HG03039 (cell line): ENCODE data around the gene MYOF.

ENCODE experiments used
- ATAC-seq: cut with Tn5 transposase; IDR thresholded peaks from one replicate; pipeline ENCODE4 v1.9.1; 2021; ENCODE audit warnings: mild to moderate bottlenecking, moderate library complexity; ENCODE audit not compliant: unreplicated experiment

The MYOF gene, protein sequence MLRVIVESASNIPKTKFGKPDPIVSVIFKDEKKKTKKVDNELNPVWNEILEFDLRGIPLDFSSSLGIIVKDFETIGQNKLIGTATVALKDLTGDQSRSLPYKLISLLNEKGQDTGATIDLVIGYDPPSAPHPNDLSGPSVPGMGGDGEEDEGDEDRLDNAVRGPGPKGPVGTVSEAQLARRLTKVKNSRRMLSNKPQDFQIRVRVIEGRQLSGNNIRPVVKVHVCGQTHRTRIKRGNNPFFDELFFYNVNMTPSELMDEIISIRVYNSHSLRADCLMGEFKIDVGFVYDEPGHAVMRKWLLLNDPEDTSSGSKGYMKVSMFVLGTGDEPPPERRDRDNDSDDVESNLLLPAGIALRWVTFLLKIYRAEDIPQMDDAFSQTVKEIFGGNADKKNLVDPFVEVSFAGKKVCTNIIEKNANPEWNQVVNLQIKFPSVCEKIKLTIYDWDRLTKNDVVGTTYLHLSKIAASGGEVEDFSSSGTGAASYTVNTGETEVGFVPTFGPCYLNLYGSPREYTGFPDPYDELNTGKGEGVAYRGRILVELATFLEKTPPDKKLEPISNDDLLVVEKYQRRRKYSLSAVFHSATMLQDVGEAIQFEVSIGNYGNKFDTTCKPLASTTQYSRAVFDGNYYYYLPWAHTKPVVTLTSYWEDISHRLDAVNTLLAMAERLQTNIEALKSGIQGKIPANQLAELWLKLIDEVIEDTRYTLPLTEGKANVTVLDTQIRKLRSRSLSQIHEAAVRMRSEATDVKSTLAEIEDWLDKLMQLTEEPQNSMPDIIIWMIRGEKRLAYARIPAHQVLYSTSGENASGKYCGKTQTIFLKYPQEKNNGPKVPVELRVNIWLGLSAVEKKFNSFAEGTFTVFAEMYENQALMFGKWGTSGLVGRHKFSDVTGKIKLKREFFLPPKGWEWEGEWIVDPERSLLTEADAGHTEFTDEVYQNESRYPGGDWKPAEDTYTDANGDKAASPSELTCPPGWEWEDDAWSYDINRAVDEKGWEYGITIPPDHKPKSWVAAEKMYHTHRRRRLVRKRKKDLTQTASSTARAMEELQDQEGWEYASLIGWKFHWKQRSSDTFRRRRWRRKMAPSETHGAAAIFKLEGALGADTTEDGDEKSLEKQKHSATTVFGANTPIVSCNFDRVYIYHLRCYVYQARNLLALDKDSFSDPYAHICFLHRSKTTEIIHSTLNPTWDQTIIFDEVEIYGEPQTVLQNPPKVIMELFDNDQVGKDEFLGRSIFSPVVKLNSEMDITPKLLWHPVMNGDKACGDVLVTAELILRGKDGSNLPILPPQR (N-terminal part only)

DNA sequence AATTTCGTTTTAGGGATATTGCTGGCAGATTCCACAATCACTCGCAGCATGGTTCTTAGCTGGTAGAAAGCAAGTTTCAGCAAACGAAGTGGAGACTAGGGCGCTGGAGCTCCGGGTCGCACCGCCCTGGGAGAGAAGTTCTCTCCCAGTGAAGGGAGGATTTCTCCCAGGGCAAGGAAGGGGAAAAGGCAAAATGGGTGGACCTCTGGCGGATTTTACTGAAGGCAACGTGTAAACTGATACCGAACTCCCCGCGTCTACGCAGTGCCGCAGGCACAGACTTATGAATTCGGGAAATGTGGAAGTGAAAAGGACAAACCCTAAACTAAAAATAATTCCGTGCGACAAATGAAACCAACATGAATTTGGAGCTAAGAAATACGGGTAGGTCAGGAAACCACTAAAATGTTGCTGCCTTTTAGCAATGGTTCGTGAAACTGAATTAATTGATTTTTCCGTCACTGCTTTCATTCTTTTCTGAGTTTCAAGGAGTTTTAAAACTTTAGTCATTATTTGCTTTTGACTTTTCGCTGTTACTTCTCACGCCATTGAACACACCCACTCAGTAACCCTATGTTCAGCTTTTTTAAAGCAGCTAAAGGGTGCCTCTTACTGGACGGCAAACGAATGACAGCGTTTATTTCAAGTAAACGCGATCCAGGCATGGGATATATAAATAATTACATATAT is at the start of gene MYOF:
TSS of gene MYOF (minus strand) at position 190 of the 690 bp plus-strand sequence. CDS start at position 50, 140 bp downstream.
- ATAC-seq = peak; percentile 56

DNA sequence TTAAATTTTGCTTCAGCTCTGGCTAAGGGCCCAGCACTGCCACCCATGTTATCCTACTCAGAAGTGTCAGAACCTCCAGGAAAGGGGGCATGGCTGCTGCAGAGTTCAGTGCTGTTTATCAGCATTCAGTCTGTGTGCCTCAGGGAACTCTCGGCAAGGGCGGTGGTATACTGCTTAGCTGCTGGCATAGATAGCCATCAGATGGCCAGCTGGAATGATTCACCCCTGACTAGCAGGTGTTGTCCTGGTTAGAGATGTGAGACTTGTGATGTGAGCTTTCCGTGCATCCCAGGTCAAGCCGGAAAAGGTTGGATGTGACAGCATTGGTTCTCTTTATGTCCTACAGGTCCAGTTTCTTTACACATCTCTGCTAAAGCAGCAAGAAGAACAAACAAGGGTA is 36.4 kb upstream of the MYOF start:
- no peak for ATAC-seq

DNA sequence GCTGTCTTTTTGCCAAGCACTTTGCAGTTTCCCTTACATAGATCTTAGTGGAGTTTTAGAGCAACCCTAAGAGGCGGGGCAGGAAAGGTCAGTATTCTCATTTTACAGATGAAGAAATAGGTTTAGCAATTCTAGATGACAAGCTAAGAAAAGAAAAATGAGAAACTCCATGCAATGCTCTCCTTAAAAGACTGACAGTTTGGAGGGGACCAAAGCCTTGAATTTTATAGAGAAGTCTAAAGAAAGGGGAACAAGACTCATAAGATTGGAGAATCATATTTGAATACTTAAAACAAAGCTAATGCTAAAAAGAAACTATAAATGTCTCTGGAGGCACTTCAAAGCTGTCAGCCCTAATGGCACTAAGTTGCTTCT is 33.9 kb upstream of the MYOF start:
- ATAC-seq = no peak

DNA sequence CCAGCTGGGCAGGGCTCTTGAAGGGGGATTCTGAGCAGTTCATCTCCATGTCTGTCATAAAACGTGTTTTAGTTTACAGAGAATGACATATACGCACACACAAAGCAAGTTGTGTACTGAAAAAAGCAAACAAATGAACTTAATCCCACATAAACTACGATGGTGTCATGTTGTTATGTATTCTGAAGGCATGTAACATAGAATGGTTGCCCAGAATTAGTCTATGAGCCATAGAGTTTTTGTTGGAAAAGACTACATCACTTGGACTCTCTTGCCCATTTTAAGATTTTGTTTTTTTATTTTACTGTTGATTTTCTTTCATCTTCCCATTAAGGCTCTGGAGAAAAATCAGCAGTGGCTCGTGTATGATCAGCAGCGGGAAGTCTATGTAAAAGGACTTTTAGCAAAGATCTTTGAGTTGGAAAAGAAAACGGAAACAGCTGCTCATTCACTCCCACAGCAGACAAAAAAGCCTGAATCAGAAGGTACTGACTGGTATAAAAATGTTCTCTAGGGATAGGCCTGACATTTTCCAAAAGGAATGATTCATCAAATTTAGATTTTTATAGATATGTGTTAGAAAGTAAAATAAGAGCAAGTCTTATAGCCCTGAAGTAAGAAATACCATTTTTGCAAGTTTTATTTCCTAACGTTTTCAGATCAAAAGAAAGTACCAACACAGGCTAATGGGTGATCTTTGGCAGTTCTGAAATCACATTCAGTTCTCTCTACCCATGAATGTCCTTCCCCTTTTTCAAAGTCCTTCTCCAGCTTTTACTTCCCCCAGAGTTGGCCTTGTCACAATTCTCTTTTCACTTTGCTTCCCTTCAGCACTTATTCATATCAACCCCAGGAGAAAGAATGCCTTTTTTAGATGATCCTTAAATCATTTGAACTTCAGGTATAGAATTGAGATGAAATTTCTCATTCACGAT is 33.2 kb upstream of the MYOF start:
- no peak for ATAC-seq

DNA sequence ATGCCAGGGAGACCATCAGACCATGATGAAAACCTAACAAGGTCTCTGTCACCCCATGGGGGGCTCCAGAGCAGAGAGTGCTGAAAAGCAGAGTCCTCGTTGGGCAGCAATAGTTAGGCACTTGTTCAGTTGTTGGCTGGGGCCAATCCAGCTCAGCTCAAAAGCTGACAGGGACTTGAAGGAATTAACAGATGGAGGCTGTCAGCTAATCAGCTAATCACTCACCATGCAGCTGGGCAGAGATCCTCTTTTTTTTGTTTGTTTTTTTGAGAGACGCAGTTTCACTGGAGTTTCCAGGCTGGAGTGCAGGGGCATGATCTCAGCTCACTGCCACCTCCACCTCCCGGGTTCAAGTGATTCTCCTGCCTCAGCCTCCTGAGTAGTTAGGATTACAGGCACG is 32.4 kb upstream of the MYOF start:
- ATAC-seq = no peak

DNA sequence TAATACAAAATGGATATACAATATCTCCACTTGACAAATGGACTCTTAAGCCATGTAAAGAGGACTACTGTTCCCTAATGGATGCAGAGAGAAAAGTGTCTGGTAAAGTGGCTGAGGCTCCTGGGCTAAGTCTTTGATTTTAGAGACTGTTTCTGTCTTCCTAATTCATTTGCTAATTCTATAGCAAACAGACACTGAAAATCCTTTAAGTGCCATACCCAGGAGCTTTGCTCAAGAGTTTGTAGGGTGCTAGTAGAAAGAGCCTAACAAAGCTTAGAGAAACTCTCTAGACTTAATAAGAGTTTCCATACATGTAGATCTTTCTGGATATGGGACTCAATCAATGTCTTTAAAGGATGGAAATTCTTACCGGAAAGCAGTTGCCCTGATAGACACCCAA is 31.0 kb upstream of the MYOF start:
- no peak for ATAC-seq

DNA sequence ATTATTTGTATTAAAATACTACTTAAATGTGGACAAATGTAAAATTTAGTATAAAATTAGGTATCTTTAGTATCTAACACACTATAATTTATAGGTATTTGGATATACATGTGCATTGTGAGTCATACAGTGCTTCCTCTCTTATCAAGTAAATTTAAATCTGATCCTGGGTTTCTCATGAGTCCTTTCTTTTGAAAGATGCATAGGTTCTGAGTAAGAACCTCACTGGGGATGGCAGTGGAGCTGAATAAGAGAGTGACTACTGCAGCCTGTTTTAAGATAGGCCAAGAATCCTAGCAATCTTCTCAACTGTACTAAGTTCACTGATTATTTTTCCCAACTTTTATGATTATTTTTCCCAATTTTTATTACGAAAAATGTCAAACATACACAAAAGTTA is 30.4 kb upstream of the MYOF start:
- no peak for ATAC-seq

DNA sequence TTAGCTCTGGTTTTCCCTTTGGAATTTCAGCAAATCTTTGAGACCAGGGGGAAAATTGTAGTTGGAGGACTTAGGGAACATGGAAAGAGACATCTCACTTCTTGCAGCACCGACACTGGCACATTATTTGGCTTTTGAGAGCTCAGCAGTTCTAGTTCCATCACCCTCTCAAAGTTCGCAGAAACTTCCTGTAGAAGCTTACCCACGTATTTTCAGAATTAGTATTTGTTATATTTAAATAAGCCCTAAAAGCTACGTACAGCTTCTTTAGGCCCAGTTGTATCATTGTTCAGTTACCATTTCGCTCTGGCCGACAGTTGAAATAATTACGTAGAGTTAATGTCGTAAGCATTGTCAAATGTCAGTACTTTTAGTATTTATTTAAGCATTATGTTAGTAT is 27.7 kb upstream of the MYOF start:
- no peak for ATAC-seq

DNA sequence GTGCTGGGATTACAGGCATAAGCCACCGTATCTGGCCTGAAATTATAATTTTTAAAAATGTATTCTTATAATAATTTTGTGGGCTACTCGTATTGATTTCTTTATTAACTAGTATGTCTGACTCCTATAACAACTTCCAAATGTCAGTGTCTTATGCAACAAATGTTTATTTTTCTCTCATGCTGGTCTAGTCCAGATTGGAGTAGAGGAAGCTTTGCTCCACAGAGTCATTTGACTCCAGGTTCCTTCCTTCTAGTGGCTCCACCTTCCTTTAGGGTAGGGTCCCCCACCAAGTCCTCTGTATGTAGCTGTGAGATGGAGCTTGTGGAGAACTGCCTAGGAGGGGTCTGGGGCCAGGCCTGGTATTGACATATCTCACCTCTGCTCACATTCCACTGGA is 22.9 kb upstream of the MYOF start:
- ATAC-seq = no peak

DNA sequence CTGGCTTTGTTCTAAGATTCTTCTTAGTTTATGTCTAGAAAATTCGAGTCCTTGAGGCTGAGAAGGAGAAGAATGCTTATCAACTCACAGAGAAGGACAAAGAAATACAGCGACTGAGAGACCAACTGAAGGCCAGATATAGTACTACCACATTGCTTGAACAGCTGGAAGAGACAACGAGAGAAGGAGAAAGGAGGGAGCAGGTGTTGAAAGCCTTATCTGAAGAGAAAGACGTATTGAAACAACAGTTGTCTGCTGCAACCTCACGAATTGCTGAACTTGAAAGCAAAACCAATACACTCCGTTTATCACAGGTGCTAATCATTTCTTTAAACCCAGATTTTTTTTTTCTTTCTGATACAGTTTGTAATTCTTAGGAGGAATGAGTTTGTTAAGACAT is 20.9 kb upstream of the MYOF start:
- no peak for ATAC-seq

DNA sequence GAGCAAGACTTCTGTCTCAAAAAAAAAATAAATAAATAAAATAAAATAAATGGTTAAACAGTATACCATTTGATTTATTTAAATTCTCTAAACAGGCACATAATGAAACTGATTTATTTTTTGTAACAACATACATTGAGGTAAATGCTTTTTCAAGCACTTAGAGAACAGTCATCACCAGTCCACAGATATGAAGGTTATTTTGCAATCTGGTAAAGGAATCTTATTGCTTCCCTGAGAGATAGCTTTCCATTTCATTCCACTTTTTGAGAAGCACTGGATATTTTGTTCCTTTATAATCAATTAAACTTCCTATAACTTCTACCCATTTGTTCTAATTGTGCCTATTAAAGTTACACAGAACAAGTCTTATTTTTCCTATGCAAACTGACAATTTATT is 19.5 kb upstream of the MYOF start:
- ATAC-seq = no peak

DNA sequence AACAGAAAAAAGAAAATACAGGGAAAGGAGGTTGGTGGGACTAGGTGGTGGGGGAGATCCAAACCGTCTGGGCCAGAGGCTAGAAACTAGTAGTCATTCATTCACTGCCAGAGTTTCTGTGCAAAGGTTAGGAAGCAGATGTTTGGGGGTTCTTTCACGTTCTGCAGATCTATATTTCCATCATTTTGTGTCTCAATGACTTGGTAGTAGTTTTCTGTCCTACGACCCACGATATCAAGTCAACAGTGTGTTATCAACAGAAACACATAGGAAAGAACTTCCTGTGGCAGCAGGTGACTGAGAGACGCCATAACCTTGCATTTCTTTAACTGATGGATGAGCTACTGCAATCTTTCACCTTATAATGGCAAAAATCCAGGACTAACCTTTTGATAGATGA is 16.0 kb upstream of the MYOF start:
- no peak for ATAC-seq

DNA sequence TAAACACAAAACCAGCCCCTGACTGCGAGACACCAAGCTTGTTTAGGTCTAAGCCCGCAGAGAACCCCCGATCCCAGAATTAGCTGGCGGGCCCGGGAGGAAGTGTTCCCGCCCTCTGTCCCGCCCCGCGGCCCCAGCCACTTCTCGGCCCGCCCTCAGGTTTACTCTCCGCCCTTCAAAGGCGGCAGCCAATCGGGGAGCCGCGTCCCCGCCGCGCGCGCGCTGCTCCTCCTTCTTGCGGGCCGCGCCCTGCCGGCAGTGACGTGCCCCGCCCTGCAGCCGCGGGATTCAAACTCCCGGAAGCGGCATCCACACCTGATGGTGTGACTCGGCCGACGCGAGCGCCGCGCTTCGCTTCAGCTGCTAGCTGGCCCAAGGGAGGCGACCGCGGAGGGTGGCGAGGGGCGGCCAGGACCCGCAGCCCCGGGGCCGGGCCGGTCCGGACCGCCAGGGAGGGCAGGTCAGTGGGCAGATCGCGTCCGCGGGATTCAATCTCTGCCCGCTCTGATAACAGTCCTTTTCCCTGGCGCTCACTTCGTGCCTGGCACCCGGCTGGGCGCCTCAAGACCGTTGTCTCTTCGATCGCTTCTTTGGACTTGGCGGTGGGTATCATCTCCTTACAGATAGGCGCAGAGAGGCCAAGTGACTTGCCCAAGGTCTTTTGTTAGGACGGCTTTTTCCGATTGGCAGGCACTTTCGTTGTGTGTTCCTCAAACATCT is 14.3 kb upstream of the MYOF start, which contains the start of gene CEP55:
TSS of gene CEP55 (plus strand) at position 291 of the 720 bp plus-strand sequence. CDS start 3,440 bp downstream, outside the sequence.
- ATAC-seq = peak; percentile 98

DNA sequence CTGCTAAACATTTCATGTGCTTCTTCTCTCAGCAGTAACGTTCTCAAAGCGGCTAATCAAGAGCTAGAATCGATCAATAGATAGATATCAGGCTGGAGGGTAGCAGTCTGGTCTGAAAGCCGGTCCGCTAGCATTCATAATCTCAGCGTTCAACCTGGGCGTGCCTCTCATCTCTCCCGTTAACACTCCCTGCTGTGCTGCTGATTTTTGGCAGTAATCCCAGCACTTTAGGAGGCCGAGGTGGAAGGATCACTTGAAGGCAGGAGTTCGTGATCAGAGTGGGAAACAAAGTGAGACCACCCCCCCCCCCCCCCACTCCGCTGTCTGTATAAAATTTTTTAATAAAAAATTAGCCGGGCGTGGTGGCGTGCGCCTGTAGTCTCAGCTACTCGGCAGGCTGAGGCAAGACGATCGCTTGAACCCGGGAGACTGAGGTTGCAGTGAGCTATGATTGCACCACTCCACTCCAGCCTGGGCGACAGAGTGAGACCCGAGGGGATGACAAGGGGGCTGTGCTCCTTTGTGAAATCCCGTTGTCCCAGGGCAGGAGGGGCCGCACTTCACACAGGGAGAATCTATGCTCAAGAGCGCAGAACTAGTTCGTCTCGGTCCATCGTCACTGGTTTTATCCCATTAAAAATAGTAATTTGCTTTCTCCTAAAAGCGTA is 13.7 kb upstream of the MYOF start:
- peak; percentile 6 for ATAC-seq

DNA sequence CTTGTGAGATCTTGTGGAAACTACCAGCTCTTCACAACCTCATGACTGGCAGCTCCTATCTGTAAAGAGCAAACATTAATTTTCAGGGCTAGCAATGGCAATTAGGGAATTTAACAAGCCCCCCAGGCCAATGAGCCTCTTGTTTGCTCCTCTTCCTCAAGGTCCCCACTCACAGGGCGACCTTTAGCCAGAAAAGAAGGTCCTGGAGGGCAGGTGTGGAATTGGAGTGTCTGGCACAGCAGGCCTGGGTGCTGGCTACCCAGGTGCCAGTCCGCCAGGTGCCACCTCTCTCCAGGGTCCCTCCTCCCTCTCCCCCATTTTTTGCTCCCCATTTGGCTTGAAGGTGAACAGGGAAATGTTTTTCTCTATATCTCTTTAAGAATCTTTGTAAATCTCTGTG is 12.4 kb upstream of the MYOF start:
- ATAC-seq = no peak

DNA sequence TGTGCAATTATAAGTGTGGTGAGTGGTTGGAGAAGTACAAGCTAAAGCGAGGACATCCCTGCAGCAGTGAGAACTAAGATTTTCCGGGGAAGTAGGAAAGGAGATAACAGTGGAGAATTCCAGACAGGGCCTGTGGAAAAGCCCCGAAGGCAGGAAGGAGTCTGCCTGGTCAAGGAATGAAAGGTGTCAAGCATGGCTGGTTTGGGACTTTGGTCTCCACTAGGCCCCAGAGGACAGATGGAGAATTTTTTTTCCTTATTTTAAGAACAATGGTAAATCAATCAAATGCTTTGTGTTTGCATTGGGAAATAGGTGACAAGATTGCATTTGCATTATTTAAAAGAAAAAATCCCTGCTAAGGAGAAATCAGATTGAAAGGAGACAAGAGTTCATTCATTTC is 11.0 kb upstream of the MYOF start:
- no peak for ATAC-seq

DNA sequence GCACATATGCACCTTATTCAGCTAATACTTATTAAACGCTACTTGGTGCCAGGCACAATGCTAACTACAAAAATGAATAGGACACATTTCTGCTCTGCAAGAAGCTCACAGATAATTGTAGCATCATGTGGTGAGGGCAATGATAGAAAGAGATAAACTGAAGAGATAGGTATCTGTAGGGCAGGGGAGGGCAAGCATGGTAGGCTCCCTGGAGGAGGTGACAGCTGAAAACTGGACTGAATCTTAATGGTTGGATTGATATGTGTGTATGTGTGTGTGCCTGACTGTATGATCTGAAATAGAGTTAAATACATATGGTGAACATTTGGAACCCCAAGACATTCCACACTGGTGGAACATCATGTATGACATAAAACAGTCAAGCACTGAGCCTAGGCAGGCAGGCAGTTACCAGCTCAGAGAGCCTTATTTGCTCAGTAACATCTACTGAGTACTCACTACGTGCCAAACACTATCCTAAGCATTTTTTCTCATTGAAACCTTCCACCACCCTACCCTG is 9.5 kb upstream of the MYOF start:
- no peak for ATAC-seq

DNA sequence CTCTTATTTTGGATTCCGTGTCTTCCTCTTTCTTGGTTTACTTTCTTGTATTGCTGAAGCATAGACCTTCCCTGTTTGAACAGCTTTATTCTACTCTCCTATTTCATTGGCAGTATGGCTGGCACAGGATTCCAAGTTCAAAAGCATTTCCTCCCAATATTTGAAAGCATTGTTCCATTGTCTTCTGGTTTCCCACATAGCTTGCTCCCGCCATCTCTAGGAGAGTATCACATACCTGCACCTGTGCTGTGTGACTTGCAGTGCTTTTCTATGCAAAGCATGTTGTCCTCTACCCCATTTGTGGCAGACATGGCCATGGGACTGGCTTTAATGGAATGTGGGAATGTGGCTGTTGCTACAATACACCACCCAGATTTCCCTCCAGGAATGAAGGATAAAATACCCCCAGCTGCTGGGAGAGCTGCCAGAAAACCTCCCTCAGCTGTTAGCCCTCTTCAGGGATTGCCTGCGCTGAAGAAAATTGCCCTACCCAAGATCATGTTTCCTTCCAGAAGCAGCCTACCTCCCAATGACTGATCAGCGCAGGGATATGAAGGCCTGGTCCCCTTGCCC is 6.9 kb upstream of the MYOF start:
- ATAC-seq = no peak
